GM19023 (cell line): ENCODE data around the gene LIF.
"Not testable (repeated sequence)": the region's sequence is repeated elsewhere in the genome, so short reads cannot be mapped to it uniquely, and the experiment has no call there.

Experiments used
- ATAC-seq: cut with Tn5 transposase; IDR thresholded peaks from one replicate; pipeline ENCODE4 v1.9.1; 2021; ENCODE audit warnings: mild to moderate bottlenecking, moderate library complexity; ENCODE audit not compliant: unreplicated experiment

Gene LIF

DNA sequence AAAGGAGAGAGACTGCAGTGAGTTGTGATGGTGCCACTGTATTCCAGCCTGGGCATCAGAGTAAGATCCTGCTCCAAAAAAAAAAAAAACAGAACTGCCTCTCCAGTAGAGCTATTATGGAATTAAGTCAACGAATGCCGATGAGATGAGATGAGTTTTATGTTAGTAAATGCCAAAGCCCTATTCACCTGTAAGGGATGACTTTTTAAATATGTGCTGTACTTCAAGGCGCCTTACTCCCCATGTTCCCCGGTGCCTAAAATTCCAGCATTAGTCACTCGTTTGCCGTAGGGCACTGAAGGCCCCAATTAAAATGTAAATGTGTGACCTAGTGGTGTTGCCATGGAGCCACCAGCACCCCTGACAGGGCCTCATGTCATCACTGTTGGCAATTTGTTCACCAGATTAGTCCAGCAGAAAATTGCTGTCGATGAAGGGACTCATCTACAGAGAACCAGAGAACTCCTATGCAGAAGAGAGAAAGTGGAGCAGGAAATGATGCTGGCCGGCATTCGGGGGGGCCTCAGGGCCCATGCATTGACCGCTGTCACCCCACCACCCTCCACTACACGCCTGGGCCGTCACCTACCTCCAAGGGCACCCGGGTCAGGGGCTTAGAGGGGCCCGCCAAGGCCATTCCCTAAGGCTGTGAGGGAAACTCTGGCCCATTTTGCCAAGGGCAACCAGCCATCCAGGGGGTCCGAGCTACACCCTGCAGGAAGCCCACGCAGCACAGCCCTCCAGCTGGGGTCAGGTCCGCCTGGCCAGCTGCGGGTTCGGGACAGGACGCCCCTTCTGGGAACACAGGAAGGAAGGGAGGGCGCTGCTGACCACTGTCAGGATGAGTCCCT lies 17.8 kb downstream of the LIF start:
- ATAC-seq: no peak

DNA sequence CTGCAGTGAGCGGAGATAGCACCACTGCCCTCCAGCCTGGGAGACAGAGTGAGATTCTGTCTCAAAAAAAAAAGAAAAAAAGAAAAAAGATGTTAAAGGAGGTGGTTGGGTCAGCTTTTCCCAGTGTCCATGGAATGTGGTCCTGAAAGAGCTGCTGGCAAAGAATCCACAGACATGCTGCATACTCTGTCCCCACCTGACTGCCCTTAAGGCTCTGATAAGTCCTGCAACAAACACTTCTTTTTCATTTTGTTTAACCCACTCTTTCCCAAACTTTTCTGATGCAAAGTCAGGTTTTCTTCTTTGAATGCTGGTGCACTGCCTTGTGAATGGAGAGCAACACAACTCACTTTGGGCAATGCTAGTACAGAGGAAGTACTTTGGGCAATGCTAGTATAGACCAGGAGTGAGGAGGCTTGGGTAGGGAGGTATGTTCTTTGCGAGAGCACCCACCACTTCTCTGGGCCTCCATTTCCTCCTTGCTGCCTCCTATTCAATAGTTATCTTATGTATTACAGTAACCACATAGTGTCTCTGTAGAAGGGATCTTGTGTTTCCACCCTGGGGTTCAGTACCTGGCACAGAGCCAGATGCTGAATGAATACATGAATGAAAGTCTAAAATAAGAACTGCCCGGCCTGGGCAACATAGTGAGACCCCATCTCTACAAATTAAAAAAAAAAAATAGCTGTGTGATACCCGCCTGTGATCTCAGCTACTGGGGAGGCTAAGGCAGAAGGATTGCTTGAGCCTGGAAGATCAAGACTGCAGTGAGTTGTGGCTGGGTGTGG lies 18.9 kb downstream of the LIF start:
- ATAC-seq: no peak

DNA sequence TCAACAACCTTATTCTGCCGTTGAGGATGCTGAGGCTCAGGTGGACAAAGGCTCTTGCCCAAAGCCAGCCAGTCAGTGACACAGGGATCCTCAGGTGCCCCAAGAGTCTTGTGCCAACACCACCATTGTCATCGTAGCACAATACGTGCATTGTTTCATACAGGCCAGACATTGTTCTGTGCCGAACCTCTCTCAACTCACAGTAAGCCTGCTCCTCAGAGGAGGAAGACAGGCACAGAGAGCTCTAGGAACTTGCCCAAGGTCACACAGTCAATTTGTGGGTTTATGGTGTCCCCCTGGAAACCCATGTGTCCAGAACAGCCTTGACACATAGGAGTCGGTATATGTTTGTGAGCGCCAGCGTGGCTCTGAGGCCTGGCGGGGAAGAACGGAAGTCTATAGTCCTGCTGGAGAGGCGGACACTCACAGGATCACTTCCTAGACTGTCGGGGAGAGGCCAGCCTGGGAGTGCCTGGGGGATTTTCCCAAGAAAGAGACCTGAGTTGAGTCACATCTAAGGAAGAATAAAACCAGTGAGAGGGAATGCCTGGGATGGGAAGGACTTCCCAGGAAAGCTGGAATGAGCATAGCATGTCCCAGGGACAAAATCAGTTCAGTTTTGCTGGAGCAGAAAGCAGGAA lies 20.2 kb downstream of the LIF start:
- ATAC-seq: no peak

DNA sequence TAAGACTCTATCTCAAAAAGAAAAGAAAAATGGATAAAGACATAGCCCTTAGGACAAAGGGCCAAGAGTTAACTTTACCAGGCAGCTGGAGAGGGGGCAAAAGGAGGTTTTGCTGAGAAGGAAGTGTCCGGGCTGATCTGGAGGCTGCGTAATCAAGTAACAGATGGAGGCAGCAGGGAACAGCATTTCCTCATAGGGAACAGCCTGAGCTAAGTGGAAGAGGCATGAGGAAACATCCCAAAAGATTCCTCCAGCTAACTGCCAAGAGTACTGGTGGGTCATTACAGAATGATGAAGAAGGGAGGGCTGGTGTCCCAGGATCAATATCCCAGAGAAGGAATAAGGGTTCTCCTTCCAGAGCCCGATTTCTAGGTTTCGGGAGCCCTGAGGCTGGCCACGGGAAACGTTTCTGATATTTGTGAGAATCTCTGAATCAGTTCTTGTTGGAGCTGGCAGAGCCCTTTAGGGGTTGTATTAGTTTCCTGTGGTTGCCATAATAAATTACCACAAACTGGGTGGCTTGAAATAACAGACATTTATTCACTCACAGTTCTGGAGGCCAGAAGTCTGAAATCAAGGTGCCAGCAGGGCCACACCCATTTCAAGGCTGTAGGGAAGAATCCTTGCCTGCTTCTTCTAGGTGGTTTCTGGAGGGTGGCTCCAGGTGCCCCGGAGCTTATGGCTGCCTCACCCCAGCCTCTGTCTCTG lies 21.2 kb downstream of the LIF start:
- no peak for ATAC-seq

DNA sequence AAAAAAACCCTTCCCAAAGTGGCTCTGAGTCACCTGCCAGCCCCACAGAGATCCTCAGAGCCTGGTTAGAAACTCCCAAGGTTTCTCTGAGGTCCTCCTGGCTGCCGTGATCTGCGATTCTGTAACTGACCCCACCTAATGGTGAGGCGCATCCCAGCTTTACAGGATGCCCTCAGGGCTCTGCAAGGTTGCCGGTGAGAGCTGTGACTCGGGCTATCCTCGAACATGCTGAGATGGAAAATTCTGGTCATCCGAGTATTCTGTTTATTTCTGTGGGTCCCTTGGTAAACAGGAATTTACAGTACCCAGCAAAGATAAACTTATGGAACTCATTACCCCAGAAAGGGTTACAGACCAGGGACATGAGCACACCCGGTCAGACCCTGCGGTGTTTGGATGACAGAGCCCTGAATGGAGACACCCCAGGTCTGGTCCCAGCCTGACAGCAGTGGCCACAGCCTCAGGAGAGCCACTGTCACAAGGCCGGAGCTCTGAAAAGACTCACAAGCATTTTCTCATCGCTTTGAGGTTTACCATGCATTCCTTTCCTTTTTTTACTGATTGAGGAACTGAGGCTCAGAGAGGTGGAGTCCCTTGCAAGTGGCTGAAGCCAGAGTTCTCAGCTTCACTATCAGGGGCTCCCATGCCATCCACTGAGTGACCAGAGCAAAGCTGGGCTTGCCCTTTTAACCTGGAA lies 22.2 kb downstream of the LIF start:
- no peak for ATAC-seq

DNA sequence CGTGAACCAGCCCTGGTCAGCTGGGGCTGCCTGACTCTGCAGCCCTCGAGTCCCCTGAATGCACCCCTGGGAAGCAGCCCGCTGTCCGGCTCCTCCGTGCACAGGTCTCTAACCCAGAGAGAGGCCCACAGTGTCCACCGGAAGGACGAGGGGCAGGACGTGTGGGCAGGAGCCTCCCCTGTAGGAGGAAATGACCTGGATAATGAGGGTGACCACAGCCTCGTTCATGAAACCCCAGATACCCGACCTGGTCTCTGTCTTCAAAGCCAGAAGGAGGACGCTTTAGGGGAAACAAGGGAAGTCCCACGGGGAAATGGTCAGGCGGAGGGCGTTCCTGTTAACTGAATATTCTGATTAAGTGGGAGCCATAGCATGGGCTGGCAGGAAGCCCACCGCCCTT lies 23.3 kb downstream of the LIF start:
- ATAC-seq: no peak

DNA sequence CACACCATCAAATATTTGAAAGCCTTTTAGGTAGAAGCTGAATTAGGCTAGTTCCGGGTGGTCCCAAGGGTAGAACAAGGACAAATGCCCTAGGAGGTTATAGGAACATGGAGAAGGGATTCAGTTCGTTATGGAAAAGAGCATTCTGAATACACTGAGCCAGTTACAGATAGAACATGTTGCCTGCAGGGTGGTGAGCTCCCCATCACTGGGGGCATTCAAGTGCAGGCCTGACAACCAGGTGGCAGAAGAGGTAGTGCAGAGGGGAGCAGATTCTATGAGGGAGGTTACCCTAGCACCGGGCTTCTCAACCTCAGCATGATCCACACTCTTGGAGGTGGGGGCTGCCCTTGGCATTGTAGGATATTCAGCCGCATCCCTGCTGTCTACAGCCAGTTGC lies 24.2 kb downstream of the LIF start:
- no peak for ATAC-seq

DNA sequence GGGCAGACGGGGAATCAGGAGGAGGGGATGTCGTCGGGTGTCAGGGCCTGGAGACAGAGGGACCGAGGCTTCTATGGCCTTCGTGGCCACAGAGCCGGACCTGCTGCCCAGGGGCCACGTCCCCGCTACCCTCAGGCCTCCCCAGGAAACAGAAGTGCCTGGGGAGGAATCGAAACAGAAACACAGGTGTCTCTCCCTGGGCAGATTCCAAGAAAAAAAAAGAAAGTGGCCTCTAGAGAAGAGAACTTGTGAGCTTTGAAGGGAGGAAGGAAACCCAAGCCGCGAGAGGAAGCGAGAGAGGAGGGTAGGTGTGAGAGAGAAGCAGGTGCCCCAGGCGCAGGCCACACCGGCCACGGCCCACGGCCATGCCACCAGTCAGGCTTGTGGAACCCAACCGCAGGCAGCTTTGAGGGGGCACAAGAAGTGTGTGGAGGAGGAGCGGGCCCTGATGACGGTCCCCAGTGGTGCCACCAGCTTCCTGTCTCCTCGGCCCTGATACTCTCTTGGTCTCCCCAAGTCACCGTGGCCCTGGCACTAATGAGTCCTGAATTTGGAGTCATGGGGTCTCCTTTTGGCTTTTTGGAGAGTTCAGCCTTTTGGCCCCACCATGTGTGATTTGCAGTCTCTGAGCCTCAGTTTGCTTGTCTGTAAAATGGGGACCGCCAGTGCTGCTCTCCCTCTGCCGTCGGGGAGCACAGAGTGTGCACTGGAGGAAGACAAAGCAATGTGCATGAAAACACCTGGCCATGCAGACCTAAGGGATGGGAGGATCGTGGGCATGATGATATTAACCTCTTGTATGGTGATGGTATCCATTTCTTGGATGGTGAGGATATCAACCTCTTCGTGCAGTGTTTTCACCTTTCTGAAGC lies 25.2 kb downstream of the LIF start:
- ATAC-seq: no peak

DNA sequence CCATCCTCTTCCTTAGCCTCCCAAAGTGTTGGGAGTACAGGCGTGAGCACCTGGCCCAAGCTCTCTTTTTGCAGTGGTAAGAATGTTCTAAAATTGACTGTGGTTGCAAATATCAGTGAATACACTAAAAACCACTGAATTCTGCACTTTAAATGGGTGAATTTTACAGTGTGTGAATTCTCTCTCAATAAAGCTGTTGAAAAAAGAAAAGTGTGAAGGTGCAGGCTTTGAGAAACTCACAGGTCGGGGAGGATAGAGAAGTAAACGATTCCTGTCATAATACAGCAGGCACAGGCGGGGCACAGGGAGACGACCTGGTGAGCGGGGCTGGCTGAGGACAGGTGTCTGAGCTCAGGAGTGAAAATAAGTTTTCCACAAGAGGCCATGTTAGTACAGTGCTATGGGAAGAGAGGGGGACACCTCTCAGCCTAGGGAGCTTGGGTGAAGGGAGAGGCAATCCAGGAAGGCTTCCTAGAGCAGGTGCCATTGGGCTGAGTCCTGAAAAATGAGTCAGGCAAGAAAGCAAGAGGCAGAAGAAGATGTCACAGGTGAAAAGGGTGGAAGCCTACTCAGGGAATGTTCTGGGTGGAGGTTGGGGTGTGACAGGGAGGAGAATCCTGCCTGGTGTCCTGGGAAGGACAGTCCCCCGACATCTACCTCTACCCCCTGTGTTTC lies 26.1 kb downstream of the LIF start:
- no peak for ATAC-seq

DNA sequence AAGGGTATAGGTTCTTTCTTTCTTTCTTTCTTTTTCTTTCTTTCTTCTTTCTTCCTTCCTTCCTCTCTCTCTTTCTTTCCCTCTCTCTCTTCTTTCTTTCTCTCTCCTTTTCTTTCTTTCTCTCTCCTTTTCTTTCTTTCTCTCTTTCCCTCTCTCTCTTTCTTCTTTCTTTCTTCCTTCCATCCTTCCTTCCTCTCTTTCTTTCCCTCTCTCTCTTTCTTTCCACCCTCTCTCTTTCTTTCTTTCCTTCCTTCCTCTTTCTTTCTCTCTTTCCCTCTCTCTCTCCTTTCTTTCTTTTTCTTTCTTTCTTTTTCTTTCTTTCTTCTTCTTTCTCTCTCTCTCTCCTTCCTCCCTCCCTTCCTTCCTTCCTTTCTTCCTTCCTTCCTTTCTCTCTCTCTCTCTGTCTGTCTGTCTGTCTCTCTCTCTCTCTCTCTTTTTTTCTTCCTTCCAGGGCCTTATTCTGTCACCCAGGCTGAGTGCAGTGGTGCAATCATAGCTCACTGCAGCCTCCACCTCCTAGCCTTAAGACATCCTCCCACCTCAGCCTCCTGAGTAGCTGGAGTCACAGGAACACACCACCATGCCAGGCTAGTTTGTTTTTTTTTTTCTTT lies 26.8 kb downstream of the LIF start:
- no peak for ATAC-seq

DNA sequence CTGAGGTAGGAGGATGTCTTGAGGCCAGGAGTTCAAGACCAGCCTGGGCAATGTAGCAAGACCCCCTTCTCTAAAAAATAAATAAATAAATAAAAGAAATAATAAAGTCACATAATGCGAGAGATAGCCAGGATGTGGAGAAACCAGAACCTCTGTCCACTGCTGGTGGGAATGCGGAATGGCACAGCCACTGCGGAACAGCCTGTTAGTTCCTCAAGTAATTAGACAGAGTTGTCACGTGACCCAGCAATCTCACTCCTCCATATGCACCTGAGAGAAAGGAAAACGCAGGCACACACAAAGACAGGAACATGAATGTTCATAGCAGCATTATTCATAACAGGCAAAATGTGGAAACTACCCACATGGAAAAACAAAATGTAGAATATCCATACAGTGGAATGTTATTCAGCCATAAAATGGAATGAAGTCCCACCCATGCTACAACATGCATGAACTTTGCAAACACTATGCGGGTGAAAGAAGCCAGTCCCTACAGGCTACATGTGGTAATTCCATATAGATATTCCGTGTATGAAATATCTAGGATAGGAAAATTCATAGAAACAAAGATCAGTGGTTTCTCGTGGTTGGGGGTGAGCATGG lies 27.4 kb downstream of the LIF start:
- ATAC-seq: no peak

DNA sequence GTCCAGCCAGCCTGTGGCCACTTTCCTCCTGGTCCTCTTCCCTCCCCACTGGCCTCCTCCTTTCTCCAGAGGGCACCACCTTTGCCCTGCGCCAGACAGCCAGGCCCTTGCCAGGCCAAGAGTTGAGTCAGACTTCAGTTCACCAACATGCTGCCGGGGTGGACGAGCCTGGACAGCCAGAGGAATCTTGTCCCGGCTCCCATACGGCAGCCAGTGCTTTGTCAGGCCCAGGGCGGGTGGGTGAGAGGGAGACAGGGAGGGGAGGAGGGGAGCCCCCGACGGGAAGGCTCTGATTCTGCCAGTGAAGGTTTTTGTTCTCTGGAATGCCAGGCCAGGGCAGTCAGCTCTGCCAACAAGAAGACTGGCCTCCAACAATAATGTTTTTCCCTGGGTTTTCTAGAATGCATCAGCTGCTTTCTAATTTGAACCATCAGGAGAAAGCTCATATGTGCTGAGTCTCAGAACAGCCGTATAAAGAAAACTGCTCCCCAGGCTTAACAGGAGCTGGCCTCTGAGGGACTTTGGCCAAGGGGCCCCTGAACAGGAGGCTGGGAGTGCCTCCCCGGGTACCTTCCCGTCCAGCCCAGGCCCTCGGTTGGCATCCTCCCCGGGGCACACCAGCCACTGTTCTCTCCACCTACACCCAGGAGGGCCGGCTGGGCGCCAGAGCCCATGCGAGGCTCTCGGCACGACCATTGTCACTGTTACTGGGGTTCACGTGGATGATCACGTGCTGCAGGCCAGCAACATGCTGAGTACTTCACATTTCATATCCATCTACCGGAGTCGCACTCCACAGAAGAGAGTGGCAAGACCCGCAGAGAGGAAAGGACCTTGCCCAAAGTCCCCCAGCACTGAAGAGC lies 28.6 kb downstream of the LIF start:
- ATAC-seq: no peak

DNA sequence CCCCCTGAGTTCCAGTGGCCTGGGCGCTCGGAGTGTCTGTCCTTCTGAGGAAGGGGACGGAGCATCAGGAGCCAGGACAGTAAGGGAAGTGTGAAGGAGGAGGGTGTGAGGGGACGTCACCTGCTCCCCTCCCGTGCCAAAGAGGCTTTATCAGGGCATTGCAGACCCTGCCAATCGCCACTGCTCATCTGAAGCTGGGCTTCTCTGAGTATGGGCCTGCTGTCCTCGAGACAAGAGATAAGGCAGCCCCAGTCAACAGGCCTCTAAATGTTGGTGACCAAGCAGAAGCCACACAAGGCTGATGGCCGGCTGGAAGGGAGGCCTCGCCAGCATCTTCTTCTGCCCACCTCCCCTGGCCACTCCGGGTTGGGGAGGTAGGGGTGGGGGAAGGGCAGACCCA lies 29.8 kb downstream of the LIF start:
- ATAC-seq: no peak

DNA sequence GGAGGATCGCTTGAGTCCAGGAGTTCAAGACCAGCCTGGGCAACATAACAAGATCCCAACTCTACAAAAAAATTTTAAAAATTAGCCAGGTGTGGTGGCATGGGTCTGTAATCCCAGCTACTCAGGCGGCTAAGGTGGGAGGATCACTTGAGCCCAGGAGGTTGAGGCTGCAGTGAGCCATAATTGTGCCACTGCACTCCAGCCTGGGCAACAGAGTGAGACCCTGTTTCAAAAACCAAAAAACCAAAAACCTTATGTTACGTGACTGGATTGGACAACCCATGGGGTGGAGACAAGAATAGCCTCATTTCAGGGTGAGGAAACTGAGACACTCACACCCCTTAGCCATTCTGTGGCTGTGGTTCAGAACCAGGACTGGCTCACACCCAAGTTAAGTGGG lies 30.3 kb downstream of the LIF start:
- ATAC-seq: not testable (repeated sequence)

DNA sequence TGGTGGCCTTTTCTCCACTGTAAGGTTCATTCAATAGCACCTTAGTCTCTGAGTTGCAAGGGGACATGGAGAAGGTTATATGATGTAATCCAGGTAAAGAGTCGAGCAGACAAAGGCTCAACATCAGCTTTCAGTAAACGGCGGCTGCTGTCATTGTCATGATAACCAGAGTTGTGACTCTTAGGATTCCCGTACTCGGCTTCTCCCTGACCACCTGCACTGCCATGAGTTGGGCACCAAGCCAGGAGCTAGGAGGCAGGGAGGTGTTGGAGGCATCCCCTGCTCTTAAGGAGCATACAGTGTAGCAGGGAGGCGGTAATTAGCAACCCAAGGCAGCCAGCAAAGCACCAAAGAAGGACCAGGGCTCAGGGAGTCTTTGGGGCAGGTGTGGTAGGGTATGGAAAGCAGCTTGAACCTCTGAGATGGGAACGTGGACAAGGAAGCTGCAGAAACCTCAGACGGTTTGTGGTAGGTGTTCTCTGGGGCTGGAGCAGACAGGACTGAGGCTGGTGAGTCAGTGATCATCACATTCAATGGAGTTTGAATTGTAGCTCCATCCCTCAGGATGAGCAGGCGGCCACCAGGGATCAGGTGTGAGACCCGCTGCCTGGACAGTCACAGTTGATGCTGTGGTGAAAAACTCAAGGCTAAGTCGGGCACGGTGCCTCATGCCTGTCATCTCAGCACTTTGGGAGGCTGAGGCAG lies 31.7 kb downstream of the LIF start:
- no peak for ATAC-seq

DNA sequence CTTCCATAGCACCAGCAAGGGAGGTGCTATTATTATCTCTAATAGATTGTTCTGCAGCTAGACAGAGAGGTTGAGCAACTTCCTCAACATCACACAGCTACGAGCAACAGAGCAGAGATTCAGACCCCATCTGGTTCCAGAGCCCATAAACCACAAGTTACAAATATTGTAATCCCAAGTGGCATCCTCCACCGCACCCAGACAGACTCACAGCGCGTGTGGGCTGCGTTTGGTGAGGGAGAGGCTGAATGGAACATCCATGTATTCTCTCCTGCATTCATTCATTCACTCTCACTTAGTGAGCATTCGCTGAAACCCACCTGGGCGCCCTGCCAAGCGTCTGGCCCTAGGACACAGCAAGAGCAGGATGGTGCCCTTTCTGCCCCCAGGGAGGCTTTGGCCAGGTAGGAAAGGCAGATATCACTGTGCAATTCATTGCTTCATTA lies 33.5 kb downstream of the LIF start:
- no peak for ATAC-seq
